HEK293 (cell line): ENCODE data around the gene SERPINB2.

Source experiments
- CTCF ChIA-PET: fragments of 350-600 bp; formaldehyde crosslinking; extraction: SDS; loops from one replicate; lab custom pipeline; 2021; ENCODE audit warnings: antibody characterized with exemption; lab: Yijun Ruan, JAX
- POLR2A ChIA-PET: fragments of 300-600 bp; formaldehyde crosslinking; extraction: SDS; loops from one replicate; lab custom pipeline; 2020; ENCODE audit warnings: antibody characterized with exemption, inconsistent platforms; lab: Yijun Ruan, JAX
- H3K27ac ChIP-seq: fragments of 200-500 bp; sonication (Bioruptor generic); 2 replicates; pipeline ENCODE4 v1.5.1; 2014; ENCODE audit warnings: low read depth, low read length, control low read depth, inconsistent platforms; ENCODE audit errors: extremely low read depth
- H3K36me3 ChIP-seq, 2 experiments: fragments of 200-500 bp in 1 of 2; sonication (Bioruptor generic) in 1 of 2; 1 replicate in 1 of 2; 2 replicates in 1 of 2; pipeline ENCODE4 v1.5.1; 2014 to 2017; ENCODE audit warnings: inconsistent platforms in 2 of 2, low read length in 2 of 2; ENCODE audit not compliant: control insufficient read depth in 2 of 2, insufficient read depth in 1 of 2
- H3K4me1 ChIP-seq: fragments of 200-500 bp; sonication (Bioruptor generic); 2 replicates; pipeline ENCODE4 v1.5.1; 2014; ENCODE audit warnings: mild to moderate bottlenecking, low read length, inconsistent platforms; ENCODE audit not compliant: control insufficient read depth, insufficient read depth
- H3K4me3 ChIP-seq: 2 replicates; pipeline ENCODE4 v1.5.1; 2011; ENCODE audit warnings: low read depth, mild to moderate bottlenecking, control low read depth, low read length, moderate library complexity
- H3K9me3 ChIP-seq: fragments of 200-500 bp; sonication (Bioruptor generic); 2 replicates; pipeline ENCODE4 v1.5.1; 2014; ENCODE audit warnings: low read depth, low read length, inconsistent platforms; ENCODE audit not compliant: control insufficient read depth, insufficient read depth
- KLF9 ChIP-seq: fragments of 450-650 bp; formaldehyde crosslinking; IDR thresholded peaks from 2 replicates; pipeline ENCODE4 v1.5.1; 2016; ENCODE audit warnings: missing biosample characterization, missing genetic modification characterization, low read depth
- SCRT1 ChIP-seq: fragments of 450-650 bp; formaldehyde crosslinking; IDR thresholded peaks from 2 replicates; pipeline ENCODE4 v1.5.1; 2016; ENCODE audit warnings: missing biosample characterization, missing genetic modification characterization, borderline replicate concordance
- TRIM28 ChIP-seq: IDR thresholded peaks from 2 replicates; pipeline ENCODE4 v1.6.1; 2011; ENCODE audit warnings: low read length, control low read depth, borderline replicate concordance
- ZFP3 ChIP-seq: fragments of 450-650 bp; formaldehyde crosslinking; IDR thresholded peaks from 2 replicates; pipeline ENCODE4 v1.5.1; 2016; ENCODE audit warnings: low read depth, missing biosample characterization, missing genetic modification characterization
- ZNF350 ChIP-seq: fragments of 450-650 bp; formaldehyde crosslinking; IDR thresholded peaks from 2 replicates; pipeline ENCODE4 v1.5.0; 2017; ENCODE audit warnings: missing biosample characterization, mild to moderate bottlenecking, missing genetic modification characterization
- ZNF423 ChIP-seq: fragments of 450-650 bp; formaldehyde crosslinking; IDR thresholded peaks from 2 replicates; pipeline ENCODE4 v1.5.1; 2016; ENCODE audit warnings: missing biosample characterization, missing genetic modification characterization
- ZNF549 ChIP-seq: fragments of 450-650 bp; IDR thresholded peaks from 2 replicates; pipeline ENCODE4 v1.5.1; 2018; ENCODE audit warnings: missing biosample characterization, missing genetic modification characterization, mild to moderate bottlenecking, inconsistent platforms, moderate library complexity
- ZNF560 ChIP-seq: fragments of 450-650 bp; formaldehyde crosslinking; IDR thresholded peaks from 2 replicates; pipeline ENCODE4 v1.5.1; 2017; ENCODE audit warnings: missing biosample characterization, missing genetic modification characterization, borderline replicate concordance
- ZNF670 ChIP-seq: fragments of 450-650 bp; formaldehyde crosslinking; IDR thresholded peaks from 2 replicates; pipeline ENCODE4 v1.5.1; 2016; ENCODE audit warnings: missing biosample characterization, missing genetic modification characterization, low read depth
- TF ChIP-seq, protein P1 (sequence below): fragments of 450-650 bp; formaldehyde crosslinking; IDR thresholded peaks from 2 replicates; pipeline ENCODE4 v1.5.1; 2016; ENCODE audit warnings: missing biosample characterization, missing genetic modification characterization, borderline replicate concordance
- TF ChIP-seq, protein P2 (sequence below): fragments of 450-650 bp; formaldehyde crosslinking; IDR thresholded peaks from 2 replicates; pipeline ENCODE4 v1.5.1; 2016; ENCODE audit warnings: missing biosample characterization, missing genetic modification characterization
- TF ChIP-seq, protein P3 (sequence below): fragments of 450-650 bp; IDR thresholded peaks from 2 replicates; pipeline ENCODE4 v1.5.1; 2018; ENCODE audit warnings: missing biosample characterization, missing genetic modification characterization
- TF ChIP-seq, protein P4 (sequence below): fragments of 450-650 bp; formaldehyde crosslinking; IDR thresholded peaks from 2 replicates; pipeline ENCODE4 v1.5.1; 2016; ENCODE audit warnings: missing biosample characterization, missing genetic modification characterization
- TF ChIP-seq, protein P5 (sequence below): fragments of 450-650 bp; formaldehyde crosslinking; IDR thresholded peaks from 2 replicates; pipeline ENCODE4 v1.5.1; 2016; ENCODE audit warnings: missing biosample characterization, missing genetic modification characterization
- TF ChIP-seq, protein P6 (sequence below): fragments of 450-650 bp; formaldehyde crosslinking; IDR thresholded peaks from 2 replicates; pipeline ENCODE4 v1.5.1; 2016; ENCODE audit warnings: missing biosample characterization, missing genetic modification characterization

Gene SERPINB2

DNA sequence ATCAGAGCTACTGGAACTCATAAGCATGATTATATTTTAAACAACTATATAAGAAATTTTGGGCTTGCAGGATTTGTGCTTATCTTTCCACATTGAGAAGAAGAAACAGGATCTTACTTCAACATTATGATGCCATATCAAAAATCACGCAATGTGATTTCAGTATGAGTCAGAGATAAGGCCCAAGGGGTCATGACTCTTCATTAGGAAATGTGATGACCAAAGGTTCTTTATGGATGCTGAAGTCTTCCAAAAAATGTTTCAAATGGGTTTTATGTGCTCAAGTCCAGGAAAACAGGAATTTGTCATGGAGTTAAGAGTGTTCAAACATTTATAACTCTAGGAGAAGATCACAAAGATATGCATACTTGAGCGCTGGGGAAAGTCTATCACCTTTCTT, 7.8 kb upstream of the SERPINB2 start (continued):
- TF ChIP-seq TRIM28 (no peak), ZNF560 (no peak), KLF9 (tag by site-specific recombination) (no peak), SCRT1 (tag by site-specific recombination) (no peak), ZNF350 (tag by site-specific recombination) (no peak)

DNA sequence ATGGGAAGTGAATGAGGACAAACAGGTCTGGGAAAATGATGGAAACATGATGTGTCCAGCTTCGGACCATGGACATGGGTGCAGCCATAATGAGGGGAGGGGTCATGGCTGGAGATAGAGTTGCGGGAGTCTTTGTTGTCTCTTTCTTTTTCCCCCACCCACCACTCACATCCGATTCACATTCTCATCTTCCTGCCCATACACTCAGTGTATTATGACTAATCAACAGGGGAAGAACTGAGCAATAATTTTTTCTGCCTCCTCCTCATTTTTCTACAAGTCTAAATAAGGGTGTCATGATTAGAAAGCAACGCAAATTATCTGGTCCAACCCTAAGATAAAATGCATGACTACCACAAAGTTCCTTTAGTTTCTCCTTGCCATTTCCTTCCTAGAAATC, 5.7 kb upstream of the SERPINB2 start:
- Histone ChIP-seq H3K27ac (no peak overlapping the region), H3K9me3 (no peaks in the 10 kb centered on the region), H3K4me3 (no peak overlapping the region)
- TF ChIP-seq, protein P1, sequence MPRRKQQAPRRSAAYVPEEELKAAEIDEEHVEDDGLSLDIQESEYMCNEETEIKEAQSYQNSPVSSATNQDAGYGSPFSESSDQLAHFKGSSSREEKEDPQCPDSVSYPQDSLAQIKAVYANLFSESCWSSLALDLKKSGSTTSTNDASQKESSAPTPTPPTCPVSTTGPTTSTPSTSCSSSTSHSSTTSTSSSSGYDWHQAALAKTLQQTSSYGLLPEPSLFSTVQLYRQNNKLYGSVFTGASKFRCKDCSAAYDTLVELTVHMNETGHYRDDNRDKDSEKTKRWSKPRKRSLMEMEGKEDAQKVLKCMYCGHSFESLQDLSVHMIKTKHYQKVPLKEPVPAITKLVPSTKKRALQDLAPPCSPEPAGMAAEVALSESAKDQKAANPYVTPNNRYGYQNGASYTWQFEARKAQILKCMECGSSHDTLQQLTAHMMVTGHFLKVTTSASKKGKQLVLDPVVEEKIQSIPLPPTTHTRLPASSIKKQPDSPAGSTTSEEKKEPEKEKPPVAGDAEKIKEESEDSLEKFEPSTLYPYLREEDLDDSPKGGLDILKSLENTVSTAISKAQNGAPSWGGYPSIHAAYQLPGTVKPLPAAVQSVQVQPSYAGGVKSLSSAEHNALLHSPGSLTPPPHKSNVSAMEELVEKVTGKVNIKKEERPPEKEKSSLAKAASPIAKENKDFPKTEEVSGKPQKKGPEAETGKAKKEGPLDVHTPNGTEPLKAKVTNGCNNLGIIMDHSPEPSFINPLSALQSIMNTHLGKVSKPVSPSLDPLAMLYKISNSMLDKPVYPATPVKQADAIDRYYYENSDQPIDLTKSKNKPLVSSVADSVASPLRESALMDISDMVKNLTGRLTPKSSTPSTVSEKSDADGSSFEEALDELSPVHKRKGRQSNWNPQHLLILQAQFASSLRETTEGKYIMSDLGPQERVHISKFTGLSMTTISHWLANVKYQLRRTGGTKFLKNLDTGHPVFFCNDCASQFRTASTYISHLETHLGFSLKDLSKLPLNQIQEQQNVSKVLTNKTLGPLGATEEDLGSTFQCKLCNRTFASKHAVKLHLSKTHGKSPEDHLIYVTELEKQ = no peak
- no peak for TF ChIP-seq ZNF670 (tag by site-specific recombination)
- no peak for TF ChIP-seq ZNF549
- TF ChIP-seq, protein P2, sequence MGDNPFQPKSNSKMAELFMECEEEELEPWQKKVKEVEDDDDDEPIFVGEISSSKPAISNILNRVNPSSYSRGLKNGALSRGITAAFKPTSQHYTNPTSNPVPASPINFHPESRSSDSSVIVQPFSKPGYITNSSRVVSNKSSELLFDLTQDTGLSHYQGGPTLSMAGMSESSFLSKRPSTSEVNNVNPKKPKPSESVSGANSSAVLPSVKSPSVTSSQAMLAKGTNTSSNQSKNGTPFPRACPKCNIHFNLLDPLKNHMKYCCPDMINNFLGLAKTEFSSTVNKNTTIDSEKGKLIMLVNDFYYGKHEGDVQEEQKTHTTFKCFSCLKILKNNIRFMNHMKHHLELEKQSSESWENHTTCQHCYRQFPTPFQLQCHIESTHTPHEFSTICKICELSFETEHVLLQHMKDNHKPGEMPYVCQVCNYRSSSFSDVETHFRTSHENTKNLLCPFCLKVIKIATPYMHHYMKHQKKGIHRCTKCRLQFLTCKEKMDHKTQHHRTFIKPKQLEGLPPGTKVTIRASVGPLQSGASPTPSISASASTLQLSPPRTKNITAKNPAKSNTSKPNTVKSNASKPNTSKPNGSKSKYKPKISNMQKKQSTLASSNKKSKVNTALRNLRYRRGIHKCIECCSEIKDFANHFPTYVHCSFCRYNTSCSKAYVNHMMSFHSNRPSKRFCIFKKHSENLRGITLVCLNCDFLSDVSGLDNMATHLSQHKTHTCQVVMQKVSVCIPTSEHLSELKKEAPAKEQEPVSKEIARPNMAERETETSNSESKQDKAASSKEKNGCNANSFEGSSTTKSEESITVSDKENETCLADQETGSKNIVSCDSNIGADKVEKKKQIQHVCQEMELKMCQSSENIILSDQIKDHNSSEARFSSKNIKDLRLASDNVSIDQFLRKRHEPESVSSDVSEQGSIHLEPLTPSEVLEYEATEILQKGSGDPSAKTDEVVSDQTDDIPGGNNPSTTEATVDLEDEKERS (tag by site-specific recombination) = no peak
- TF ChIP-seq, all 188 proteins: peak for 0
- POLR2A ChIA-PET = no interaction called here
- CTCF ChIA-PET = interaction anchor here (0.6 kb wide), 1 partner anchor 272 kb away, joined by 3 read pairs; no protein-coding TSS in a partner anchor
- Histone ChIP-seq H3K4me1 (peaks cover 2% of the 10 kb centered on the region; the same call in 1 of the 2 replicates), H3K36me3 (no peaks in the 10 kb centered on the region)

DNA sequence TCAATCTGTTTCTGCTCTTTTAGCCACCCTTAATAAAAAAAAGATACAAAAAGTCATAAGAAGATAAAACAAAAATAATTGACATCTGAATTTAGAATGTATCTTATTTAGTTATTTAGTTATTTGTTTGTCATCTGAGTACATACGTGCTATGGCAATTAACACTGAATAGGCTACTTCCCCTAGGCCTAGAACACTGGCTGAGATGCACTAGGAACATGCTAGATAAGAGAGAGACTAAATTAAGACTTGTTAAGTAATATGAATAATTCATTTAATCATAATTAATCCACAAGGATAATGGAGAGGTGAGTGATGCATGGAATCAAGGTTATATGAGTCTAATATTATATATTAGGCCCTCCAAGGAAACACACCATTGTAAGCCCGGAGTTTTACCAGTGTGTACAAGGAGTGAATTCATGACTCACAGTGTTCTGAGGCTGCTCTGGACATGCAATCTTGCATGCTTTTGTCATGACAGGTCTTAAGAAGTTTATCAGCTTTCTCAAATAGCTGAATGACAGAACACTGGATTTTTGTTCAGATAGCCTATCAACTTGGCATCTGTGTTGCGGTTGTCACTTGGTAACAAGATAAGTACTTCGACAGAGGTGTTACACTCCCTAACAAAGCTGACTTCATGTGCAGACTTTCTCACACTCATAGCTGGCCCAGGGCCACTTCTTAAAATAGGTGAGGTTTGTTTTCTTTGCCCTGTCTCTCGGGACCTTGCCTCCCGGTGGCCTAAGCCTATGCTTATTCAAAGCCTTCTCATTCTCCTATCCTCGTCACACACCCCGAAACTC, 5.0 kb upstream of the SERPINB2 start:
- Histone ChIP-seq H3K4me3 (no peak overlapping the region), H3K4me1 (peaks cover 2% of the 10 kb centered on the region; the same call in 1 of the 2 replicates), H3K36me3 (no peaks in the 10 kb centered on the region), H3K27ac (no peak overlapping the region), H3K9me3 (no peaks in the 10 kb centered on the region)
- CTCF ChIA-PET = interaction anchor here (0.6 kb wide), 1 partner anchor 187 kb away, joined by 3 read pairs; no protein-coding TSS in a partner anchor
- POLR2A ChIA-PET = no interaction called here
- TF ChIP-seq ZFP3 (tag by site-specific recombination) (no peak), ZNF423 (tag by site-specific recombination) (no peak), ZNF670 (tag by site-specific recombination) (no peak)
- TF ChIP-seq, protein P3, sequence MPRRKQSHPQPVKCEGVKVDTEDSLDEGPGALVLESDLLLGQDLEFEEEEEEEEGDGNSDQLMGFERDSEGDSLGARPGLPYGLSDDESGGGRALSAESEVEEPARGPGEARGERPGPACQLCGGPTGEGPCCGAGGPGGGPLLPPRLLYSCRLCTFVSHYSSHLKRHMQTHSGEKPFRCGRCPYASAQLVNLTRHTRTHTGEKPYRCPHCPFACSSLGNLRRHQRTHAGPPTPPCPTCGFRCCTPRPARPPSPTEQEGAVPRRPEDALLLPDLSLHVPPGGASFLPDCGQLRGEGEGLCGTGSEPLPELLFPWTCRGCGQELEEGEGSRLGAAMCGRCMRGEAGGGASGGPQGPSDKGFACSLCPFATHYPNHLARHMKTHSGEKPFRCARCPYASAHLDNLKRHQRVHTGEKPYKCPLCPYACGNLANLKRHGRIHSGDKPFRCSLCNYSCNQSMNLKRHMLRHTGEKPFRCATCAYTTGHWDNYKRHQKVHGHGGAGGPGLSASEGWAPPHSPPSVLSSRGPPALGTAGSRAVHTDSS = no peak
- TF ChIP-seq, protein P4, sequence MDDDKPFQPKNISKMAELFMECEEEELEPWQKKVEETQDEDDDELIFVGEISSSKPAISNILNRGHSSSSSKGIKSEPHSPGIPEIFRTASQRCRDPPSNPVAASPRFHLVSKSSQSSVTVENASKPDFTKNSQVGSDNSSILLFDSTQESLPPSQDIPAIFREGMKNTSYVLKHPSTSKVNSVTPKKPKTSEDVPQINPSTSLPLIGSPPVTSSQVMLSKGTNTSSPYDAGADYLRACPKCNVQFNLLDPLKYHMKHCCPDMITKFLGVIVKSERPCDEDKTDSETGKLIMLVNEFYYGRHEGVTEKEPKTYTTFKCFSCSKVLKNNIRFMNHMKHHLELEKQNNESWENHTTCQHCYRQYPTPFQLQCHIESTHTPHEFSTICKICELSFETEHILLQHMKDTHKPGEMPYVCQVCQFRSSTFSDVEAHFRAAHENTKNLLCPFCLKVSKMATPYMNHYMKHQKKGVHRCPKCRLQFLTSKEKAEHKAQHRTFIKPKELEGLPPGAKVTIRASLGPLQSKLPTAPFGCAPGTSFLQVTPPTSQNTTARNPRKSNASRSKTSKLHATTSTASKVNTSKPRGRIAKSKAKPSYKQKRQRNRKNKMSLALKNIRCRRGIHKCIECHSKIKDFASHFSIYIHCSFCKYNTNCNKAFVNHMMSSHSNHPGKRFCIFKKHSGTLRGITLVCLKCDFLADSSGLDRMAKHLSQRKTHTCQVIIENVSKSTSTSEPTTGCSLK (tag by site-specific recombination) = no peak
- TF ChIP-seq, protein P5, sequence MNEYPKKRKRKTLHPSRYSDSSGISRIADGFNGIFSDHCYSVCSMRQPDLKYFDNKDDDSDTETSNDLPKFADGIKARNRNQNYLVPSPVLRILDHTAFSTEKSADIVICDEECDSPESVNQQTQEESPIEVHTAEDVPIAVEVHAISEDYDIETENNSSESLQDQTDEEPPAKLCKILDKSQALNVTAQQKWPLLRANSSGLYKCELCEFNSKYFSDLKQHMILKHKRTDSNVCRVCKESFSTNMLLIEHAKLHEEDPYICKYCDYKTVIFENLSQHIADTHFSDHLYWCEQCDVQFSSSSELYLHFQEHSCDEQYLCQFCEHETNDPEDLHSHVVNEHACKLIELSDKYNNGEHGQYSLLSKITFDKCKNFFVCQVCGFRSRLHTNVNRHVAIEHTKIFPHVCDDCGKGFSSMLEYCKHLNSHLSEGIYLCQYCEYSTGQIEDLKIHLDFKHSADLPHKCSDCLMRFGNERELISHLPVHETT = no peak
- TF ChIP-seq, protein P6, sequence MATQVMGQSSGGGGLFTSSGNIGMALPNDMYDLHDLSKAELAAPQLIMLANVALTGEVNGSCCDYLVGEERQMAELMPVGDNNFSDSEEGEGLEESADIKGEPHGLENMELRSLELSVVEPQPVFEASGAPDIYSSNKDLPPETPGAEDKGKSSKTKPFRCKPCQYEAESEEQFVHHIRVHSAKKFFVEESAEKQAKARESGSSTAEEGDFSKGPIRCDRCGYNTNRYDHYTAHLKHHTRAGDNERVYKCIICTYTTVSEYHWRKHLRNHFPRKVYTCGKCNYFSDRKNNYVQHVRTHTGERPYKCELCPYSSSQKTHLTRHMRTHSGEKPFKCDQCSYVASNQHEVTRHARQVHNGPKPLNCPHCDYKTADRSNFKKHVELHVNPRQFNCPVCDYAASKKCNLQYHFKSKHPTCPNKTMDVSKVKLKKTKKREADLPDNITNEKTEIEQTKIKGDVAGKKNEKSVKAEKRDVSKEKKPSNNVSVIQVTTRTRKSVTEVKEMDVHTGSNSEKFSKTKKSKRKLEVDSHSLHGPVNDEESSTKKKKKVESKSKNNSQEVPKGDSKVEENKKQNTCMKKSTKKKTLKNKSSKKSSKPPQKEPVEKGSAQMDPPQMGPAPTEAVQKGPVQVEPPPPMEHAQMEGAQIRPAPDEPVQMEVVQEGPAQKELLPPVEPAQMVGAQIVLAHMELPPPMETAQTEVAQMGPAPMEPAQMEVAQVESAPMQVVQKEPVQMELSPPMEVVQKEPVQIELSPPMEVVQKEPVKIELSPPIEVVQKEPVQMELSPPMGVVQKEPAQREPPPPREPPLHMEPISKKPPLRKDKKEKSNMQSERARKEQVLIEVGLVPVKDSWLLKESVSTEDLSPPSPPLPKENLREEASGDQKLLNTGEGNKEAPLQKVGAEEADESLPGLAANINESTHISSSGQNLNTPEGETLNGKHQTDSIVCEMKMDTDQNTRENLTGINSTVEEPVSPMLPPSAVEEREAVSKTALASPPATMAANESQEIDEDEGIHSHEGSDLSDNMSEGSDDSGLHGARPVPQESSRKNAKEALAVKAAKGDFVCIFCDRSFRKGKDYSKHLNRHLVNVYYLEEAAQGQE = no peak
